RWPE2 (cell line): ENCODE measurements around the gene GABRB2.

ENCODE experiments used
- ATAC-seq: fragments of 200-7000 bp; cut with Tn5 transposase; 3 replicates; pipeline ENCODE4 v1.9.1; 2021; ENCODE audit warnings: low read depth
- DNase-seq: peaks from one replicate; pipeline ENCODE4 v3.0.0-alpha.2; 2020; ENCODE audit warnings: low spot score
- H3K27ac ChIP-seq: fragments of 450-650 bp; 2 replicates; pipeline ENCODE4 v1.5.1; 2017; ENCODE audit warnings: mild to moderate bottlenecking; ENCODE audit not compliant: poor library complexity, severe bottlenecking
- H3K27me3 ChIP-seq: fragments of 250-450 bp; sonication (Bioruptor Pico); 2 replicates; pipeline ENCODE4 v1.5.1; 2021; ENCODE audit warnings: mild to moderate bottlenecking, moderate library complexity; ENCODE audit not compliant: insufficient read depth, poor library complexity, severe bottlenecking
- H3K36me3 ChIP-seq: fragments of 250-450 bp; sonication (Bioruptor Pico); 2 replicates; pipeline ENCODE4 v1.5.1; 2020; ENCODE audit warnings: low read depth, mild to moderate bottlenecking, moderate library complexity
- H3K4me1 ChIP-seq: fragments of 250-450 bp; sonication (Bioruptor Pico); 2 replicates; pipeline ENCODE4 v1.5.1; 2021; ENCODE audit warnings: mild to moderate bottlenecking, moderate library complexity; ENCODE audit not compliant: insufficient read depth, poor library complexity, severe bottlenecking
- H3K4me3 ChIP-seq: fragments of 250-450 bp; sonication (Bioruptor Pico); 2 replicates; pipeline ENCODE4 v1.5.1; 2021; ENCODE audit warnings: mild to moderate bottlenecking, moderate library complexity; ENCODE audit not compliant: severe bottlenecking
- H3K9me3 ChIP-seq: fragments of 250-450 bp; sonication (Bioruptor Pico); 2 replicates; pipeline ENCODE4 v1.5.1; 2021; ENCODE audit warnings: mild to moderate bottlenecking, moderate library complexity; ENCODE audit not compliant: severe bottlenecking
- CTCF ChIP-seq: fragments of 450-650 bp; IDR thresholded peaks from one replicate; pipeline ENCODE4 v1.5.1; 2017; ENCODE audit warnings: mild to moderate bottlenecking, moderate library complexity; ENCODE audit not compliant: poor library complexity, severe bottlenecking

The GABRB2 gene

GRCh38 chr5:161446655-161447054 lies 99.9 kb downstream of the GABRB2 start:
- H3K4me1 ChIP-seq = no peaks in the 10 kb centered on the region
- H3K9me3 ChIP-seq = no peaks in the 10 kb centered on the region
- no peaks in the 10 kb centered on the region for H3K36me3 ChIP-seq
- H3K27me3 ChIP-seq = no peaks in the 10 kb centered on the region
- H3K4me3 ChIP-seq = no peak overlapping the region
- no peak for TF ChIP-seq CTCF
- DNase-seq (no peak), ATAC-seq (no peak)
- H3K27ac ChIP-seq = no peak overlapping the region

GRCh38 chr5:161442471-161442870 lies 104.1 kb downstream of the GABRB2 start:
- DNase-seq = no peak

GRCh38 chr5:161432798-161433197 lies 113.7 kb downstream of the GABRB2 start:
- TF ChIP-seq CTCF = no peak
- Histone ChIP-seq H3K4me3 (no peak overlapping the region), H3K4me1 (no peaks in the 10 kb centered on the region), H3K36me3 (no peaks in the 10 kb centered on the region), H3K27me3 (peaks cover 5% of the 10 kb centered on the region), H3K9me3 (no peaks in the 10 kb centered on the region), H3K27ac (no peak overlapping the region)
- DNase-seq = no peak
- peak; percentile 79 for ATAC-seq

More at GRCh38 chr5:161442471-161442870, 104.1 kb downstream of the GABRB2 start:
- ATAC-seq = no peak
- no peak overlapping the region for H3K4me3 ChIP-seq
- H3K36me3 ChIP-seq = no peaks in the 10 kb centered on the region
- TF ChIP-seq CTCF = no peak
- H3K9me3 ChIP-seq = no peaks in the 10 kb centered on the region
- no peaks in the 10 kb centered on the region for H3K27me3 ChIP-seq
- H3K4me1 ChIP-seq = no peaks in the 10 kb centered on the region
- no peak overlapping the region for H3K27ac ChIP-seq

- Histone ChIP-seq H3K4me1 (no peaks in the 10 kb centered on the region), H3K36me3 (no peaks in the 10 kb centered on the region), H3K9me3 (no peaks in the 10 kb centered on the region), H3K4me3 (no peak overlapping the region), H3K27me3 (peaks cover 5% of the 10 kb centered on the region), H3K27ac (no peak overlapping the region)
- no peak for DNase-seq
- no peak for ATAC-seq
- no peak for TF ChIP-seq CTCF
Measured at GRCh38 chr5:161431963-161432362, 114.6 kb downstream of the GABRB2 start.

GRCh38 chr5:161421067-161421466 lies 125.5 kb downstream of the GABRB2 start:
- Histone ChIP-seq H3K4me3 (no peak overlapping the region), H3K27me3 (peaks cover 4% of the 10 kb centered on the region), H3K9me3 (no peaks in the 10 kb centered on the region), H3K36me3 (no peaks in the 10 kb centered on the region), H3K4me1 (no peaks in the 10 kb centered on the region), H3K27ac (no peak overlapping the region)
- ATAC-seq = no peak
- DNase-seq = no peak
- TF ChIP-seq CTCF = no peak
